ENCODE data around the gene ZNHIT6. TPM values are rescaled to one million over a fixed set of nuclear protein-coding genes. Genes with fewer than 3 reads are reported as not detected.
"Not testable (repeated sequence)": the region's sequence is repeated elsewhere in the genome, so short reads cannot be mapped to it uniquely, and the experiment has no call there.

ZNHIT6 gene
- total RNA-seq, 3 donors from 2014 or later (not counting 1 experiment from before 2014, with no cell fraction given), result 14.4 to 17.3 (median 14.8) TPM

GRCh38 chr1:85746777-85747176 lies 38.5 kb upstream of the ZNHIT6 start:
- H3K27ac ChIP-seq (ENCODE audit: low read length), result no peak overlapping the region
- no peak for ATAC-seq
- H3K27me3 ChIP-seq (ENCODE audit: control insufficient read depth, insufficient read depth, low read length), result no peaks in the 10 kb centered on the region
- intact Hi-C loops (cut with micrococcal nuclease), result no loop called here
- no peaks in the 10 kb centered on the region for H3K4me1 ChIP-seq (ENCODE audit: control insufficient read depth, insufficient read depth, low read length)
- WGBS (ENCODE audit: insufficient coverage), result 90% methylated on average over 3 of the region's 3 CpGs
- no peak overlapping the region for H3K4me3 ChIP-seq (ENCODE audit: low read length)
- no peak overlapping the region for H3K27ac Mint-ChIP-seq
- DNase-seq, result no peak
- no peak for TF ChIP-seq CTCF (IDR thresholded peaks at IDR 0.05)
- H3K36me3 ChIP-seq (ENCODE audit: control insufficient read depth, insufficient read depth, low read length), result no peaks in the 10 kb centered on the region
- H3K9me3 Mint-ChIP-seq, result no peaks in the 10 kb centered on the region
- no peaks in the 10 kb centered on the region for H3K36me3 Mint-ChIP-seq
- H3K4me3 Mint-ChIP-seq, result no peak overlapping the region
- H3K4me1 Mint-ChIP-seq, result no peaks in the 10 kb centered on the region
- H3K9me3 ChIP-seq (ENCODE audit: control insufficient read depth, insufficient read depth, low read length), result no peaks in the 10 kb centered on the region
- peaks cover 0 to 5% of the 10 kb centered on the region in 2 donors for H3K27me3 Mint-ChIP-seq (ENCODE audit: low read depth in 2 of 2)

- Mint-ChIP-seq H3K4me1 (no peaks in the 10 kb centered on the region), H3K27ac (no peak overlapping the region), H3K9me3 (no peaks in the 10 kb centered on the region), H3K36me3 (no peaks in the 10 kb centered on the region), H3K4me3 (no peak overlapping the region), H3K27me3 (ENCODE audit: low read depth in 2 of 2) (peaks cover 0 to 7% of the 10 kb centered on the region in 2 donors)
- Histone ChIP-seq H3K4me3 (ENCODE audit: low read length) (no peak overlapping the region), H3K4me1 (ENCODE audit: control insufficient read depth, insufficient read depth, low read length) (no peaks in the 10 kb centered on the region), H3K27me3 (ENCODE audit: control insufficient read depth, insufficient read depth, low read length) (no peaks in the 10 kb centered on the region), H3K36me3 (ENCODE audit: control insufficient read depth, insufficient read depth, low read length) (no peaks in the 10 kb centered on the region), H3K9me3 (ENCODE audit: control insufficient read depth, insufficient read depth, low read length) (no peaks in the 10 kb centered on the region), H3K27ac (ENCODE audit: low read length) (no peak overlapping the region)
- 78% methylated on average over 3 of the region's 3 CpGs for WGBS (ENCODE audit: insufficient coverage)
- no peak for TF ChIP-seq CTCF (IDR thresholded peaks at IDR 0.05)
- DNase-seq (no peak), ATAC-seq (no peak)
- intact Hi-C loops (cut with micrococcal nuclease), result no loop called here
These were observed 35.6 kb upstream of the ZNHIT6 start for GRCh38 chr1:85743814-85744213.

GRCh38 chr1:85734931-85735330 lies 26.7 kb upstream of the ZNHIT6 start:
- Histone ChIP-seq H3K27ac (ENCODE audit: low read length) (no peak overlapping the region), H3K36me3 (ENCODE audit: control insufficient read depth, insufficient read depth, low read length) (no peaks in the 10 kb centered on the region), H3K4me1 (ENCODE audit: control insufficient read depth, insufficient read depth, low read length) (no peaks in the 10 kb centered on the region), H3K4me3 (ENCODE audit: low read length) (no peak overlapping the region), H3K27me3 (ENCODE audit: control insufficient read depth, insufficient read depth, low read length) (no peaks in the 10 kb centered on the region), H3K9me3 (ENCODE audit: control insufficient read depth, insufficient read depth, low read length) (no peaks in the 10 kb centered on the region)
- H3K27ac Mint-ChIP-seq, result no peak overlapping the region
- H3K4me1 Mint-ChIP-seq, result no peaks in the 10 kb centered on the region
- DNase-seq (no peak), ATAC-seq (no peak)
- 88% methylated on average over 1 of the region's 1 CpG for WGBS (ENCODE audit: insufficient coverage)
- no peak overlapping the region for H3K4me3 Mint-ChIP-seq
- intact Hi-C loops (cut with micrococcal nuclease), result no loop called here
- H3K9me3 Mint-ChIP-seq, result no peaks in the 10 kb centered on the region
- H3K27me3 Mint-ChIP-seq (ENCODE audit: low read depth in 2 of 2), result peaks cover 0 to 3% of the 10 kb centered on the region in 2 donors
- TF ChIP-seq CTCF (IDR thresholded peaks at IDR 0.05), result no peak
- no peaks in the 10 kb centered on the region for H3K36me3 Mint-ChIP-seq

GRCh38 chr1:85718678-85719340 lies 10.6 kb upstream of the ZNHIT6 start:
- intact Hi-C loops (cut with micrococcal nuclease), result no loop called here
- Histone ChIP-seq H3K27ac (ENCODE audit: low read length) (no peak overlapping the region), H3K4me1 (ENCODE audit: control insufficient read depth, insufficient read depth, low read length) (no peaks in the 10 kb centered on the region), H3K27me3 (ENCODE audit: control insufficient read depth, insufficient read depth, low read length) (no peaks in the 10 kb centered on the region), H3K36me3 (ENCODE audit: control insufficient read depth, insufficient read depth, low read length) (no peaks in the 10 kb centered on the region), H3K9me3 (ENCODE audit: control insufficient read depth, insufficient read depth, low read length) (peaks cover 8% of the 10 kb centered on the region), H3K4me3 (ENCODE audit: low read length) (no peak overlapping the region)
- Mint-ChIP-seq H3K4me3 (no peak overlapping the region), H3K9me3 (peaks cover 4 to 8% of the 10 kb centered on the region in 2 donors), H3K27me3 (ENCODE audit: low read depth in 2 of 2) (peaks cover 22 to 23% of the 10 kb centered on the region in 2 donors), H3K4me1 (no peaks in the 10 kb centered on the region), H3K36me3 (peaks cover 17% of the 10 kb centered on the region), H3K27ac (no peak overlapping the region)
- no peak for TF ChIP-seq CTCF (IDR thresholded peaks at IDR 0.05)
- 96% methylated on average over 3 of the region's 7 CpGs for WGBS (ENCODE audit: insufficient coverage)
- ATAC-seq (no peak), DNase-seq (no peak)

- 84% methylated on average over 14 of the region's 14 CpGs for WGBS (ENCODE audit: insufficient coverage)
- DNase-seq; H3K4me1 ChIP-seq (ENCODE audit: control insufficient read depth, insufficient read depth, low read length); H3K27me3 ChIP-seq (ENCODE audit: control insufficient read depth, insufficient read depth, low read length); ATAC-seq; H3K4me1 Mint-ChIP-seq; H3K9me3 Mint-ChIP-seq; H3K4me3 ChIP-seq (ENCODE audit: low read length); H3K4me3 Mint-ChIP-seq; H3K9me3 ChIP-seq (ENCODE audit: control insufficient read depth, insufficient read depth, low read length); intact Hi-C loops (cut with micrococcal nuclease); H3K36me3 ChIP-seq (ENCODE audit: control insufficient read depth, insufficient read depth, low read length); H3K27ac Mint-ChIP-seq; H3K36me3 Mint-ChIP-seq; H3K27ac ChIP-seq (ENCODE audit: low read length): not testable (repeated sequence)
- H3K27me3 Mint-ChIP-seq (ENCODE audit: low read depth in 2 of 2), result peaks cover 11 to 19% of the 10 kb centered on the region in 2 donors
These were observed 6.3 kb upstream of the ZNHIT6 start for GRCh38 chr1:85714418-85715114.

All from natural killer cell (primary cell).